Sigmoid colon (tissue), 4 donors: ENCODE measurements around the gene DYRK4.

Experiments
- EP300 ChIP-seq, 4 donors: sonication (generic); formaldehyde crosslinking; IDR thresholded peaks; one replicate each; pipeline ENCODE4 v1.6.1; 2017; ENCODE audit warnings: antibody characterized with exemption in 4 of 4
- TF ChIP-seq, protein P1 (sequence below), 4 experiments: fragments of 450-650 bp in 3 of 4; fragments of 200-600 bp in 1 of 4; IDR thresholded peaks; one replicate each; pipeline ENCODE4 v1.5.1; 2016 to 2019; ENCODE audit warnings: antibody characterized with exemption in 4 of 4, mild to moderate bottlenecking in 3 of 4, moderate library complexity in 2 of 4

DNA sequence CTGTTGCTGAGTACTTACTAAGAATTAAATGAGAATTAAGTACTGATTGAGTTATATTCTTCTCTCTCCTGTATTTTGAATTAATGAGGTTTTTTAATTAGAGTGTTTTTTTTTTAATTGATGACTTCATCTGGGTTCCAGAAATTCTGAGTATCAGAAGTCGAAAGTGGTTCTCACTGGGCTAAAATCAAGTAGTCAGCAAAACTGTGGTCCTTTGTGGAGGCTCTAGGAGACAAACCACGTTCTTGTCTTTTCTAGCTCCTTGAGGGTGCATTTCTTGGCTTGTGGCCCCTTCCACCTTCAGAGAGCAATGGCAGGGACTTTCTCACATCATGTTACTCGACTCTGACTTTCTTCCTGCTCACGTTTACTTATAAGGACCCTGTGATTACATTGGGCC is 8.1 kb upstream of the DYRK4 start:
- TF ChIP-seq, protein P1, sequence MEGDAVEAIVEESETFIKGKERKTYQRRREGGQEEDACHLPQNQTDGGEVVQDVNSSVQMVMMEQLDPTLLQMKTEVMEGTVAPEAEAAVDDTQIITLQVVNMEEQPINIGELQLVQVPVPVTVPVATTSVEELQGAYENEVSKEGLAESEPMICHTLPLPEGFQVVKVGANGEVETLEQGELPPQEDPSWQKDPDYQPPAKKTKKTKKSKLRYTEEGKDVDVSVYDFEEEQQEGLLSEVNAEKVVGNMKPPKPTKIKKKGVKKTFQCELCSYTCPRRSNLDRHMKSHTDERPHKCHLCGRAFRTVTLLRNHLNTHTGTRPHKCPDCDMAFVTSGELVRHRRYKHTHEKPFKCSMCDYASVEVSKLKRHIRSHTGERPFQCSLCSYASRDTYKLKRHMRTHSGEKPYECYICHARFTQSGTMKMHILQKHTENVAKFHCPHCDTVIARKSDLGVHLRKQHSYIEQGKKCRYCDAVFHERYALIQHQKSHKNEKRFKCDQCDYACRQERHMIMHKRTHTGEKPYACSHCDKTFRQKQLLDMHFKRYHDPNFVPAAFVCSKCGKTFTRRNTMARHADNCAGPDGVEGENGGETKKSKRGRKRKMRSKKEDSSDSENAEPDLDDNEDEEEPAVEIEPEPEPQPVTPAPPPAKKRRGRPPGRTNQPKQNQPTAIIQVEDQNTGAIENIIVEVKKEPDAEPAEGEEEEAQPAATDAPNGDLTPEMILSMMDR (IDR thresholded peaks at IDR 0.05), result no peak
- TF ChIP-seq EP300 (IDR thresholded peaks at IDR 0.05), result no peak
